Uterus (tissue), 4 donors: ENCODE results near the gene MYD88. TPM values are rescaled to one million over a fixed set of nuclear protein-coding genes. Genes with fewer than 3 reads are reported as not detected.

Experiments
- DNase-seq, 2 donors: peaks; one replicate each; pipeline ENCODE4 v3.0.0-alpha.2; 2019 to 2020
- H3K27ac ChIP-seq, 2 donors: fragments of 200-600 bp; sonication (generic); 1 replicate in 1 of 2; 2 replicates in 1 of 2; pipeline ENCODE4 v1.5.1; 2016 to 2018
- H3K27me3 ChIP-seq, 2 donors: fragments of 200-600 bp; sonication (generic); one replicate each; pipeline ENCODE4 v1.5.1; 2018 to 2019; ENCODE audit warnings: control low read depth in 1 of 2
- H3K36me3 ChIP-seq, 2 donors: fragments of 200-600 bp; sonication (generic); one replicate each; pipeline ENCODE4 v1.5.1; 2019; ENCODE audit warnings: control low read depth in 1 of 2
- H3K4me1 ChIP-seq, 2 donors: fragments of 200-600 bp; sonication (generic); one replicate each; pipeline ENCODE4 v1.5.1; 2018 to 2019; ENCODE audit warnings: control low read depth in 1 of 2
- H3K4me3 ChIP-seq, 2 donors: fragments of 200-600 bp; sonication (generic); 1 replicate in 1 of 2; 2 replicates in 1 of 2; pipeline ENCODE4 v1.5.1; 2018 to 2019; ENCODE audit warnings: mild to moderate bottlenecking in 1 of 2
- H3K9me3 ChIP-seq, 2 donors: fragments of 200-600 bp; sonication (generic); one replicate each; pipeline ENCODE4 v1.5.1; 2019; ENCODE audit warnings: control low read depth in 1 of 2
- CTCF ChIP-seq, 4 experiments: fragments of 200-600 bp in 2 of 4; fragments of 450-650 bp in 2 of 4; sonication (generic) in 2 of 4; IDR thresholded peaks; one replicate each; pipeline ENCODE4 v1.5.1; 2016 to 2019; ENCODE audit warnings: antibody characterized with exemption in 4 of 4, mild to moderate bottlenecking in 2 of 4, moderate library complexity in 1 of 4
- POLR2A ChIP-seq, 2 donors: fragments of 450-650 bp; IDR thresholded peaks; one replicate each; pipeline ENCODE4 v1.6.1; 2016; ENCODE audit warnings: antibody characterized with exemption in 2 of 2, mild to moderate bottlenecking in 1 of 2, moderate library complexity in 1 of 2
- intact Hi-C: fragments of 100-400 bp; cut with DNase I; formaldehyde crosslinking; loops from one replicate; pipeline ENCODE4 v1.15.1; 2023; ENCODE audit warnings: low total_unique reads
- total RNA-seq, 4 donors: library from RNA; depleted of rRNA in 3 of 4; stranded (reverse); fragments of >200 nt in 3 of 4; gene quantifications; one replicate each; pipeline versions ENCODE4 v1.1.0 to v1.2.4, GENCODE V29; 2014 to 2023
- donor health status: DM: yes; HTN: yes; CAD: no.

Gene MYD88
- total RNA-seq, 4 donors from 2014 or later, result 2.0 to 30.9 (median 22.3) TPM

GRCh38 chr3:38117163-38117716, 21.2 kb upstream of the MYD88 start:
- TF ChIP-seq CTCF (IDR thresholded peaks at IDR 0.05), result no peak
- H3K4me1 ChIP-seq, result no peaks in the 10 kb centered on the region
- intact Hi-C loops, result no loop called here
- no peaks in the 10 kb centered on the region for H3K9me3 ChIP-seq
- no peak for DNase-seq
- H3K27me3 ChIP-seq, result no peaks in the 10 kb centered on the region
- no peaks in the 10 kb centered on the region for H3K36me3 ChIP-seq
- no peak overlapping the region for H3K4me3 ChIP-seq
- H3K27ac ChIP-seq, result no peak overlapping the region

GRCh38 chr3:38117748-38118420, 20.6 kb upstream of the MYD88 start:
- intact Hi-C loops, result no loop called here
- DNase-seq, result peak; percentile 34 to 45
- Histone ChIP-seq H3K36me3 (no peaks in the 10 kb centered on the region), H3K9me3 (no peaks in the 10 kb centered on the region), H3K27ac (no peak overlapping the region), H3K4me1 (no peaks in the 10 kb centered on the region), H3K27me3 (no peaks in the 10 kb centered on the region), H3K4me3 (no peak overlapping the region)
- TF ChIP-seq CTCF (IDR thresholded peaks at IDR 0.05), result peak; percentile 26 to 71 (median 49)
- TF ChIP-seq POLR2A (IDR thresholded peaks at IDR 0.05), result no peak

GRCh38 chr3:38118421-38119247, 19.8 kb upstream of the MYD88 start:
- Histone ChIP-seq H3K4me1 (no peaks in the 10 kb centered on the region), H3K27ac (no peak overlapping the region), H3K27me3 (no peaks in the 10 kb centered on the region), H3K4me3 (no peak overlapping the region), H3K36me3 (no peaks in the 10 kb centered on the region), H3K9me3 (no peaks in the 10 kb centered on the region)
- DNase-seq, result no peak
- TF ChIP-seq POLR2A (IDR thresholded peaks at IDR 0.05), result no peak
- TF ChIP-seq CTCF (IDR thresholded peaks at IDR 0.05), result no peak
- intact Hi-C loops, result no loop called here

- no peaks in the 10 kb centered on the region for H3K9me3 ChIP-seq
- no peak for TF ChIP-seq CTCF (IDR thresholded peaks at IDR 0.05)
- no peak for TF ChIP-seq POLR2A (IDR thresholded peaks at IDR 0.05)
- no peaks in the 10 kb centered on the region for H3K36me3 ChIP-seq
- no peak overlapping the region for H3K27ac ChIP-seq
- intact Hi-C loops, result no loop called here
- no peaks in the 10 kb centered on the region for H3K27me3 ChIP-seq
- peak in 1 of 2 donors; percentile 14 for DNase-seq
- H3K4me1 ChIP-seq, result no peaks in the 10 kb centered on the region
- H3K4me3 ChIP-seq, result no peak overlapping the region
These were observed 19.3 kb upstream of the MYD88 start for GRCh38 chr3:38119248-38119544.
